Muscle of arm (tissue), 12 donors: ENCODE data around the gene HERC5. TPM values are rescaled to one million over a fixed set of nuclear protein-coding genes. Genes with fewer than 3 reads are reported as not detected.
"Not testable (repeated sequence)": the region's sequence is repeated elsewhere in the genome, so short reads cannot be mapped to it uniquely, and the experiment has no call there.

Source experiments
- DNase-seq: peaks from one replicate; pipeline ENCODE4 v3.0.0-alpha.2; 2013
- polyA plus RNA-seq, 12 donors: library from polyadenylated mRNA; unstranded; fragments of 120-200 nt; gene quantifications; one replicate each; pipeline ENCODE4 v1.2.1, GENCODE V29; 2013; ENCODE audit not compliant: insufficient read length in 12 of 12

The HERC5 gene
- polyA plus RNA-seq, 12 donors: 1.6 to 4.7 (median 3.2) TPM; not detected in 1

DNA sequence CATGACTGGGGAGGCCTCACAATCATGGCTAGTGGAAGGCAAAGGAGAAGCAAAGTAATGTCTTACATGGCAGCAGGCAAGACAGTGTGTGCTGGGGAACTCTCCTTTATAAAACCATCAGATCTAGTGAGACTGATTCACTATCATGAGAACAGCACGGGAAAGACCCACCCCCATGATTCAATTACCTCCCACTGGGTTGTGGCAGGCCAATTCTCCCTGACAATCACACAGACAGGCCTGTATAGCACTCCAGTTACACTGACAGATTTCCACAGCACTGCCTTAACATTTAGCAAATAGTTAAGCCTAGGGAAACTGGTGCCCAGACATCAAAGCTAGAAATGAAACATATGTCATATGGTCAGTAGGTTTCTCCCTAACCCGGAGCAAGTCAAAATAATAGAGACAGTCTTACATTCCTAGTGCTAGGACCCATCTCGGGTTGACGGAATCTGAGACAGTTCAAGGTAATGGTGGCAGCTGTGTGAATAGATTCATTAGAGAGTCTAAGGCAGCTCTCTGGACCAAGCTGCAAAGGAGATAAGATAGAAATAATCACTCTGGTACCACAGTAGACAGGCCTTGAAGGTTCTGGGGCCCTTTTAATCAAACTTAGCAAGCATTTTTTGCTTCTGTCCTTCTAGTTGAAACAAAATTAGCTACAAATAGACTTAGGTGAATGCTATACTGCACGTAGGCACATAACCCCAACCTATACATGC lies 9.4 kb upstream of the HERC5 start:
- no peak for DNase-seq

- not testable (repeated sequence) for DNase-seq
Observed at GRCh38 chr4:88448211-88448765, 8.6 kb upstream of the HERC5 start.

DNA sequence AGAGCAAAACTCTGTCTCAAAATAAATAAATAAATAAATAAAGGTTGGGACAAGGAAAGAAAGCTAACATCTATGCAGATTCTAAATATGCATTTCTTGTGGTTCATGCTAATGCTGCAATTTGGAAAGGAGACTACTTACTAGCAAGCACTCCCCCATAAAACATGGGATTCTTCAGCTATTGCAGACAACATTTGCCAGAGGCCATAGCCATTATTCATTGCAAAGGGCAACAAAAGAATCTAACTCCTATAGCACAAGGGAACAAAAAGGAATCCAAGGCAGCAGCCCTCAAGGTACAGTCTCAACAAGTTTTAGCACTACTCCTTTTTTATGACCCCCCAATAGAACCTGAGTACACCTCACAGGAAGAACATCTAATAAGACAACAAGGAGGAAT lies 8.0 kb upstream of the HERC5 start:
- no peak for DNase-seq

DNA sequence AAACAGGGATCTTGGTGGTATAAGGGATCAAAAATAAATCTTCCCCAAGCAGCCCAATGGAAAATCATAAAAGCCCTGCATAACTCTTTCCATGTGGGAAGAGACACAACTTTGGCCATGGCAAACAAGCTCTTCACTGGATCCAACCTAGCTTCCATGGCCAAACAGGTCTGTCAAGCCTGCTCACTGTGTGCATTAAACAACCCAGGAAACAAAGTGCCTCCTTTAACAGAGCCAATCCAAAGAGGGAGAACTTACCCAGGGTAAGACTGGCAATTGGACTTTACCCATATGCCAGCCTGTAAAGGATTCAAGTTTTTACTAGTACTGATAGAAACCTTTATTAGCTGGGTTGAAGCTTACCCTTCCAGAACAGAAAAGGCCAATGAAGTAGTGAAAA lies 7.6 kb upstream of the HERC5 start:
- DNase-seq: no peak

GRCh38 chr4:88451205-88451604 lies 5.7 kb upstream of the HERC5 start:
- DNase-seq: no peak

DNA sequence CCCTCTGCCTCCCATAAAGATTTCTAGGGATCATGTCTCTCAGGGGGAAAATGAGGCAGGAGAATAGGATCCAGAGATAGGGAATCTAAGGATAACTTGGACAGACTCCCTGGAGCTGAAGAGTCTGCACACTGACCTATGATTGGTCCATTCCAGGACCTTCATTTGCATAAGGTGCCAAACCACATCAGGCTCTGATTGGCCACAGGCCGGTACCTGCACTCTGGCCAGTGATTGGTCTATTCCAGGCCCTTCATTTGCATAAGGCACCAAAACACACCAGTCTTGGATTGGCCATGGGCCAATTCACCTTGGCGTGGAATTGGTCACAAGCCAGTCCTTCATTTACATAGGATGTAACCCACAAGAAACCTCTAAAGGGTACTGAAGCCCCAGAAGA lies 4.0 kb upstream of the HERC5 start:
- no peak for DNase-seq

- DNase-seq: peak; percentile 6
Observed at GRCh38 chr4:88457307-88458103, 586 bp downstream of the HERC5 start.

DNA sequence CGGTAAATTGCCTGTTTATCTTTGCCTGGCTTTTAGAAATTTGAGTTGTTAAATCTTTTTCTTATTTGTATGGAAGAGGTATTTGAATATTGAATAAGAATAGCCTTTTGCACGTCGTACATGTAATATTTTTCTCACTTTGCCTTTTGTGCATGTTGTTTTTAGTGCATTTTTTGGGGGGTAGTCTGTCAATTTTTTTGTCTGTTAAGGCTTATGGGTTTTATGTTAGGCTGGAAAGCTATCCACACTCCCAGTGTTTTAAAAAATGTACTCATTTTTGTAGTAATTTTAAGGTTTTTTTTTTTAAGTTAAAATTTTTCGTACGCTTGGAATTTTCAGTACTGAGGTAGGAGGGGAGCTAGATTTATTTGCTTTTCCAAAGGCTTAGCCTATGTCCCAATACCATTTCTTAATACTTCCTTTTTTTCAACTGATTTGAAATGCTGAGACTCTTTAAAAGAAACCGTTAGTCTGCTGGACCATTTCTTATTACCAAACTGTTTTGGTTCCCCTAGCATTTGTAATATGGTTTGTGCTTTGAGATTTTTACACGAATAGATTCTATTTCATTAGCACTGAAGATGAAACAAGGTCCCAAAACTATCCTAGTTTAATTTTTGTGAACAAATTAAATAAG lies 1.3 kb downstream of the HERC5 start:
- DNase-seq: peak; percentile 5

DNA sequence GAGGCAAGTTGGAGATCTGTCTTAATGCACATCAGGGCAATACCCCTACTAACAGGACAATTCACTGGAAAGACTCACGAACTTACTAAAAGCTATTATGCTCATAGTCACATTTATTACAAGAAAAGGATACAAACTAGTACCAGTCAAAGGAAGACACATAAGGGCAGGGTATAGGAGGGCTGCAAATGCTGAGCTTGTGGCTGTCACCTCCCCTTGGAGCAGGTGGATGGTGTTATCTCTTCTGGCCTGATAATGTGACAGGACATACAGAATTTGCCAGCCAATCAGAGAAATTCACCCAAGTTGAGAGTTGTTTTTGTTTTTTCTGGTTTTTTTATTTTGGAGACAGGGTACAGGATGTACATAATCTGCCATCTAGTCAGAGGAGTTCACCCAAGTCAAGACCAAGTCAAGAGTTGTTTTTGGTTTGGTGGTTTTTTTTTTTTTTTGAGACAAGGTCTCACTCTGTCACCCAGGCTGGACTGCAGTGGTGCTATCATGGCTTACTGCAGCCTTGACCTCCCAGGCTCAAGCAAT lies 8.8 kb downstream of the HERC5 start:
- DNase-seq: no peak

GRCh38 chr4:88467392-88467791 lies 10.5 kb downstream of the HERC5 start:
- DNase-seq: no peak

DNA sequence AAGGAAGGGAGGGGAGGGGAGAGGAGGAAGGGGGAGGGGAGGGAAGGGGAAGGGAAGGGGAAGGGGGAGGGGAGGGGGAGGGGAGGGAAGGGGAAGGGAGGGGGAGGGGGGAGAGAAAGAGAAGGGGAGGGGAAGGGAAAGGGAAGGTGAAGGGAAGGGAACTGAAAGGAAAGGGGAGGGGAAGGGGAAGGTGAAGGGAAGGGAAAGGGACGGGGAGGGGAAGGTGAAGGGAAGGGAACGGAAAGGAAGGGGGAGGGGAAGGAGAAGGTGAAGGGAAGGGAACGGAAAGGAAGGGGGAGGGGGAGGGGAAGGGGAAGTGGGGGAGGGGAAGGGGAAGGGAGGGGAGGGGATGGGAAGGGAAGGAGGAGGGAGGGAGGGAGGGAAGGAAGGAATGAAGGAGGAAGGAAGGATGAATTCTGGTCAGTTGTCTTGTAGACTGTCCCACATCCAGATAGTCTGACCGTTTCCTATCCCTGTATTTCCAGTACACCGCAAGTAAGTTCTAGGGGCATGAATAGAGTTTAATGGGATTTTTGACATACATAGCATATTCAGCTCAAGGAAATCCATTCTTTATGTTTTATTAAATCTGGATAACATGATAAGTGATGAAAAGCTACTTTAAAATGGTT lies 20.4 kb downstream of the HERC5 start:
- DNase-seq: no peak

DNA sequence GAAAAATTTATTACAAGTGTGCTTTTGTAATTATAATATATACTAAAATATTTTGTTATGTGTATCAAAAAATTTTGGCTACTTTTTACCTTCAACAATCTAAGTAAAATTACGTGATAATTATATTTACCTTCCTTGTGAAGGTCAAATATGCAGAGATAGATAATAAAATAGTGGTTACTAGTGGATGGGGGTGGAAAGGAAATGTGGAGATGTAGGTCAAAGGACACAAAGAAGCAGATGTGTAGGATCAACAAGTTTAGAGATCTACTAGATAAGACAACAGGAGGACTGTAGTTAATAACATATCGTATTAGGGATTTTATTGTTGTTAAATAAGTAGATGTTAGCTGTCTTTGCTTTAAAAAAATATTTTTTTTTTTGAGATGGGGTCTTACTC lies 21.3 kb downstream of the HERC5 start:
- no peak for DNase-seq

- no peak for DNase-seq
Observed at GRCh38 chr4:88481537-88481936, 24.6 kb downstream of the HERC5 start.

GRCh38 chr4:88489100-88489761 lies 32.3 kb downstream of the HERC5 start:
- DNase-seq: no peak

- DNase-seq: no peak
Observed at GRCh38 chr4:88497859-88498409, 41.0 kb downstream of the HERC5 start.

GRCh38 chr4:88503344-88503743 lies 46.4 kb downstream of the HERC5 start:
- DNase-seq: no peak

- DNase-seq: no peak
Observed at GRCh38 chr4:88511236-88511635, 54.3 kb downstream of the HERC5 start.

- DNase-seq: no peak
Observed at GRCh38 chr4:88514557-88515511, 57.9 kb downstream of the HERC5 start.

DNA sequence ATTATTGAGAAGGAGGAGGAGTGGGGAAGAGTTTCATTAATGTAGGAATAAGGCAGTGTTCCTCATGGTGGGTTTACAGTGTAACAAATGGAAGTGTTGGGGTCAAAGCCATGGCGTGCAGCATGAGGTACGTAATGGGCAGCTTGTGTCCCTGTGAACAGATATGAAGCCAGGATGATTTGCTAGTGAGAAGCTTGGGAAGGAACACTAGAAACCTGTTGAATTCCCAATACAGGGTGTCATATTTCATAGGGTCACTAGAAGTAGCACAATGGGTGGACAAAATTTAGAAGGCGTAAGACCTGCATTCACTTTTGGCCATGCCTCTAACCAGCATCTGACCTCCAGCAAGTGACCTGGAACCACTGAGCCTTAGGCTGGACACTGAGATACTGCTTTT lies 59.8 kb downstream of the HERC5 start:
- DNase-seq: no peak

DNA sequence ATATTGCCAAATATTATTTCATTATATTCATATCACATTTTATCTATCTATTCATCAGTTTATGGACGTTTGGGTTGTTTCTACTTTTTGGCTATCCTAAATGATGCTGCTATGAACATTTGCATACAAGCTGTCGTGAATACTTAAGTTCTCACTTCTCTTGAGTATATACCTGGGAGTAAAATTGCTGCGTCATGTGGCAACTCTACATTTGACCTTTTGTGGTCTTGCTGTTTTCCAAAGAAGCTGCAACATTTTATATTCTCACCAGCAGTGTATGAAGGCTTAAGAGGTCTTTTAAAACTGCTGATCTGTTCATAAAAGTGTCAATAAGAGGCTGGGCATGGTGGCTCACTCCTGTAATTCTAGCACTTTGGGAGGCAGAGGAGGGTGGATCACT lies 60.9 kb downstream of the HERC5 start:
- DNase-seq: no peak
